Calu3 (cell line): ENCODE results near the gene MKNK1. TPM values are rescaled to one million over a fixed set of nuclear protein-coding genes. Genes with fewer than 3 reads are reported as not detected.
"Not testable (repeated sequence)": the region's sequence is repeated elsewhere in the genome, so short reads cannot be mapped to it uniquely, and the experiment has no call there.

Experiments used
- Bru-seq: library from RNA; stranded (reverse); fragments of 400-500 nt; gene quantifications from one replicate; lab custom pipeline; 2021; lab: Mats Ljungman, UMichigan
- BruChase-seq, 2 experiments: library from RNA; stranded (reverse); fragments of 400-500 nt; gene quantifications; one replicate each; lab custom pipeline; 2021; lab: Mats Ljungman, UMichigan
- BruUV-seq: library from RNA; stranded (reverse); fragments of 400-500 nt; replicated peaks from 2 replicates; lab custom pipeline; 2021; lab: Mats Ljungman, UMichigan
- CTCF ChIA-PET: fragments of 300-600 bp; sonication (Branson Sonifier 250); formaldehyde crosslinking; loops from one replicate; lab custom pipeline; 2022; ENCODE audit warnings: antibody characterized with exemption; lab: Charles Lee
- DNase-seq: peaks from one replicate; pipeline ENCODE4 v3.0.0; 2022
- H3K27ac Mint-ChIP-seq: one replicate; pipeline ENCODE4 v1.8.0; 2022; ENCODE audit warnings: mixed read lengths; ENCODE audit not compliant: unreplicated experiment
- H3K27me3 Mint-ChIP-seq: one replicate; pipeline ENCODE4 v1.8.0; 2022; ENCODE audit warnings: mixed read lengths; ENCODE audit not compliant: unreplicated experiment
- H3K36me3 Mint-ChIP-seq: one replicate; pipeline ENCODE4 v1.8.0; 2022; ENCODE audit warnings: mild to moderate bottlenecking, moderate library complexity, mixed read lengths; ENCODE audit not compliant: insufficient read depth, unreplicated experiment
- H3K4me1 Mint-ChIP-seq: one replicate; pipeline ENCODE4 v1.8.0; 2022; ENCODE audit warnings: mild to moderate bottlenecking, low read depth, mixed read lengths; ENCODE audit not compliant: unreplicated experiment
- H3K4me3 Mint-ChIP-seq: one replicate; pipeline ENCODE4 v1.8.0; 2022; ENCODE audit warnings: mild to moderate bottlenecking, low read depth, moderate library complexity, mixed read lengths; ENCODE audit not compliant: unreplicated experiment
- H3K9me3 Mint-ChIP-seq: one replicate; pipeline ENCODE4 v1.8.0; 2022; ENCODE audit warnings: low read depth, mixed read lengths; ENCODE audit not compliant: unreplicated experiment
- intact Hi-C: fragments of 100-400 bp; cut with micrococcal nuclease; formaldehyde crosslinking; loops from one replicate; pipeline ENCODE4 v1.10.0; 2022; ENCODE audit not compliant: unreplicated experiment
- long read RNA-seq: library from polyadenylated mRNA; stranded (forward); transcript quantifications from one replicate; pipeline ENCODE4 v2.0.0, GENCODE V29; 2022
- total RNA-seq: library from RNA; stranded (reverse); gene quantifications from 2 replicates; pipeline ENCODE4 v1.2.3, GENCODE V29; 2022
- TF ChIP-seq, protein P1 (sequence below): fragments of 200-600 bp; IDR thresholded peaks from one replicate; pipeline ENCODE4 v1.8.0; 2022; ENCODE audit warnings: antibody characterized with exemption; ENCODE audit not compliant: unreplicated experiment

MKNK1 gene
- total RNA-seq (29.6 and 32.0 TPM in 2 replicates), Bru-seq, nascent RNA (percentile 60 among the genes with signal in this experiment), BruChase-seq, experiment 1, labeled RNA remaining after a 6-hour chase (percentile 70 among the genes with signal in this experiment), BruChase-seq, experiment 2, labeled RNA remaining after a 2-hour chase (percentile 63 among the genes with signal in this experiment)
- long read RNA-seq, transcript MKNK1-231 (13 exons, 2,686 nt): major isoform, 8 of 34 reads
- long read RNA-seq, partial matches to known transcripts: 5 of 34 reads
- long read RNA-seq, other reads (novel, unspliced or antisense): 18 of 34 reads

DNA sequence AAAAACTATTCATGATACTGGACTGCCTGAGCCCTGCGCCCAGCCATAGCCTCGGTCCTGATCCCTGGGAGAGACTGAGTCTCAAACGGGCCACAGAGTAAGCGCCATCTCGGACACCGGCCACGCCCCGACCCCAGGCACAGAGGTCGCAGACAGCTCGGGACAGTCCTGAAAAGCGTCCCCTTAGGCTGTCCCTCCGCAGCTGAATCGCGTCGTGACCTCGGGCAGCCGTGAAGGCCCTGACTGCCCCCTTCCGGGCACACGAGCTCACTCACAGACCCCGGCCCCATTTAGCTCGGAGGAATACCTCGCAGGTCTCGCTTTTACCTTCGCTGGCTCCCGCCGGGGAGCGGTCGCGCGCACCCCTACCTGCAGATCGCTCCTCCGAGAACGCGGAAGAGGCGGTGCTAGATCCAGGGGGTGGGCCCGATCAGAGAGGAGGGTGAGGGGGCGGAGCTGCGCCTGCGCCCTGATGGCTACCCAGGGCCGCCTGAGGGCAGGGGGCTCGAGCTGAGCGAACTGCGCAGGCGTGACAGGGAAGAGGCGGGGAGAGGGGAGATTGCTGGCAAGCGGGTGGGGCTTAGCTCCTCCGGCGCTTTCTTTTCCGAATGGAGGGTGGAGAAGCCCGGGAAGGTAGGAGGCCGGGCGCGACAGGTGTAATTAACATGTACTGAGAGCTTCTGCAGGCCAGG is at the start of gene MKNK1:
MKNK1 (minus strand) TSS at position 411 of the 692 bp plus-strand sequence. CDS start 20,941 bp downstream, outside the sequence.
- no peaks in the 10 kb centered on the region for H3K27me3 Mint-ChIP-seq
- peaks cover 18% of the 10 kb centered on the region for H3K4me1 Mint-ChIP-seq
- peak within 1 kb of the TSS; percentile 84 for H3K27ac Mint-ChIP-seq
- BruUV-seq: no TSS peak
- TF ChIP-seq, protein P1, sequence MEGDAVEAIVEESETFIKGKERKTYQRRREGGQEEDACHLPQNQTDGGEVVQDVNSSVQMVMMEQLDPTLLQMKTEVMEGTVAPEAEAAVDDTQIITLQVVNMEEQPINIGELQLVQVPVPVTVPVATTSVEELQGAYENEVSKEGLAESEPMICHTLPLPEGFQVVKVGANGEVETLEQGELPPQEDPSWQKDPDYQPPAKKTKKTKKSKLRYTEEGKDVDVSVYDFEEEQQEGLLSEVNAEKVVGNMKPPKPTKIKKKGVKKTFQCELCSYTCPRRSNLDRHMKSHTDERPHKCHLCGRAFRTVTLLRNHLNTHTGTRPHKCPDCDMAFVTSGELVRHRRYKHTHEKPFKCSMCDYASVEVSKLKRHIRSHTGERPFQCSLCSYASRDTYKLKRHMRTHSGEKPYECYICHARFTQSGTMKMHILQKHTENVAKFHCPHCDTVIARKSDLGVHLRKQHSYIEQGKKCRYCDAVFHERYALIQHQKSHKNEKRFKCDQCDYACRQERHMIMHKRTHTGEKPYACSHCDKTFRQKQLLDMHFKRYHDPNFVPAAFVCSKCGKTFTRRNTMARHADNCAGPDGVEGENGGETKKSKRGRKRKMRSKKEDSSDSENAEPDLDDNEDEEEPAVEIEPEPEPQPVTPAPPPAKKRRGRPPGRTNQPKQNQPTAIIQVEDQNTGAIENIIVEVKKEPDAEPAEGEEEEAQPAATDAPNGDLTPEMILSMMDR: no peak
- intact Hi-C loops: no loop called here
- DNase-seq: peak; percentile 98
- CTCF ChIA-PET: interaction anchor here (0.6 to 2.5 kb wide), 10 partner anchors 10 to 1373 kb away, joined by 3 to 10 read pairs (median 4); partner anchors contain the start of gene MOB3C
- H3K9me3 Mint-ChIP-seq: no peaks in the 10 kb centered on the region
- peaks cover 26% of the 10 kb centered on the region for H3K36me3 Mint-ChIP-seq
- peak within 1 kb of the TSS; percentile 86 for H3K4me3 Mint-ChIP-seq

DNA sequence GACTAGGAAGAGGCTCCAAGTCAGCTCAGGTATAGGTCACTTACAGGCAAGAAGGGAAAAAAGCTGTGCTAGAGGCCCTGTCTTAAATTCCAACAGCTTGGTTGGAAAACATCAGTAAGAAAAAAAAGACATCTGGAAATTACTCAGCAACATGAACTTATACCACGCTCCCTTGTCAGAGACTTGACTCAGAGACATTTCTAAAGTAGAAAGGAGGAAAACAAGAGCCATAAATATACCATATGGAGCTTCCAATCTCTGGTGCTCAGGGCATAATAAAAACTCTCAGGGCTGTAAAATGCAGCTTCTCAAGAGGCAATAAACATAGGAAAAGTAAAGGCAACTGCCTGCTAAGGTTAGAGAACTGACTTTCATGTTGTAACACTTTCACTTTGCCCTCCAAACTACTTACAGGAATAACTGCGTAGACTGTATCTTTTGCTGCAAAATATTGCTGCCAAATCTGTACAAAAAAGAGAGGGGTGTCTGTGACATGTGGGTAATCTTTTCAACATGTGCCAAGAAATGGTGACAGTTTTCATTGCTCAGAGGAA is 49.4 kb upstream of the MKNK1 start:
- Mint-ChIP-seq H3K4me3 (no peak overlapping the region), H3K27me3 (no peaks in the 10 kb centered on the region), H3K27ac (no peak overlapping the region), H3K36me3 (no peaks in the 10 kb centered on the region), H3K4me1 (no peaks in the 10 kb centered on the region), H3K9me3 (peaks cover 7% of the 10 kb centered on the region)
- no TSS peak for BruUV-seq
- TF ChIP-seq, protein P1: no peak
- CTCF ChIA-PET: no interaction called here
- intact Hi-C loops: no loop called here
- DNase-seq: no peak

DNA sequence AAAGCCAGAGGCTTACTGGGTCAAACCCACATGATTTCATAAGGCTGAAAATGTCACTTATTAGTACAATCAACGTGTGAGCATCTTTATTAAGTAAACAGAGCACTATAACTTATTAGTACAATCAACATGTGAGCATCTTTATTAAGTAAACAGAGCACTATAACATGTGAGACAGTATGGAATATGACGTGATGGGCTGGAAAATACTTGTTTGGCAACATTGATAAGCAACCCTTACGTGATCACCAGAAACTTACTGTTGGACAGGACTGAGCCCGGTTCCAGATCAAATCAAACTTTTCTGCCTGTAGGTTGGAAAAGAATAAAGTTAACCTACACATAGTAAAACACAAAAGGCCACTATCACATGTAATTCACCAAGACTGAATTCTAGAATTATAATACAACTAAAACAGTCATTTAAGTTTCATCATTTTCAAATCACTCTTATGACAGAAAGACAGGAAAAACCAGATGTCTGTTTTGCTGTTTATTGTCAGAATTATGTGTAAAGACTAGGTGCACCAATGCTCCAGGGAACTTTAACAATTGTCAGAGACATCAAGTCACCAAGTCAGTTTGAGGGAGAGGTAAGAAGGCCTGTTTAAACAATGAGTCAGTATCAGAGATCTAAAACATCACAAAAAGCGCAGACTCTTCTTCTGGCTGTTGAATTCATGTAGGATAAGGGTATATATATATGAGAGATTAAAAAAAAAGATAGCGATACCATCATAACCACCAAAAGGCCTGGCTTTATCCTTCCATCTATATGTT is 48.4 kb upstream of the MKNK1 start:
- intact Hi-C loops: no loop called here
- Mint-ChIP-seq H3K4me1 (no peaks in the 10 kb centered on the region), H3K36me3 (no peaks in the 10 kb centered on the region), H3K27me3 (no peaks in the 10 kb centered on the region), H3K9me3 (peaks cover 7% of the 10 kb centered on the region), H3K4me3 (no peak overlapping the region), H3K27ac (no peak overlapping the region)
- TF ChIP-seq, protein P1: no peak
- no peak for DNase-seq
- BruUV-seq: no TSS peak
- CTCF ChIA-PET: interaction anchor here (0.5 kb wide), 1 partner anchor 36 kb away, joined by 5 read pairs; the partner anchor contains the start of gene MOB3C

DNA sequence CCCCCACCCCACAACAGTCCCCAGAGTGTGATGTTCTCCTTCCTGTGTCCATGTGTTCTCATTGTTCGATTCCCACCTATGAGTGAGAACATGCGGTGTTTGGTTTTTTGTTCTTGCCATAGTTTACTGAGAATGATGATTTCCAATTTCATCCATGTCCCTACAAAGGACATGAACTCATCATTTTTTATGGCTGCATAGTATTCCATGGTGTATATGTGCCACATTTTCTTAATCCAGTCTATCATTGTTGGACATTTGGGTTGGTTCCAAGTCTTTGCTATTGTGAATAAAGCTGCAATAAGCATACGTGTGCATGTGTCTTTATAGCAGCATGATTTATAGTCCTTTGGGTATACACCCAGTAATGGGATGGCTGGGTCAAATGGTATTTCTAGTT is 47.1 kb upstream of the MKNK1 start:
- H3K4me3 Mint-ChIP-seq, H3K4me1 Mint-ChIP-seq, BruUV-seq, H3K36me3 Mint-ChIP-seq, H3K27ac Mint-ChIP-seq, H3K27me3 Mint-ChIP-seq, intact Hi-C loops, H3K9me3 Mint-ChIP-seq, CTCF ChIA-PET, DNase-seq: not testable (repeated sequence)
